Measurements from ENCODE around the gene RETSAT.
"Not testable (repeated sequence)": the region's sequence is repeated elsewhere in the genome, so short reads cannot be mapped to it uniquely, and the experiment has no call there.

The RETSAT gene

GRCh38 chr2:85334928-85335327, 19.4 kb downstream of the RETSAT start:
- DNase-seq (ENCODE audit: low spot score) (no peak), FAIRE-seq (no peak)

- FAIRE-seq; DNase-seq (ENCODE audit: low spot score): not testable (repeated sequence)
Measured at GRCh38 chr2:85333877-85334276, 20.5 kb downstream of the RETSAT start.

GRCh38 chr2:85330839-85331636, 23.3 kb downstream of the RETSAT start:
- no peak for FAIRE-seq

GRCh38 chr2:85329701-85330100, 24.6 kb downstream of the RETSAT start:
- not testable (repeated sequence) for DNase-seq (ENCODE audit: low spot score); FAIRE-seq

More at GRCh38 chr2:85330839-85331636, 23.3 kb downstream of the RETSAT start:
- no peak for DNase-seq (ENCODE audit: low spot score)

- DNase-seq (ENCODE audit: low spot score), result no peak
- FAIRE-seq, result no peak
Measured at GRCh38 chr2:85329181-85329651, 25.1 kb downstream of the RETSAT start.

- FAIRE-seq (no peak), DNase-seq (ENCODE audit: low spot score) (peak; percentile 98)
Measured at GRCh38 chr2:85327822-85328617, 26.3 kb downstream of the RETSAT start, which contains the start of gene TGOLN2. TGOLN2 (minus strand) TSS chr2:85327989; CDS start chr2:85327962, 27 bp downstream.

- DNase-seq (ENCODE audit: low spot score) (peak; percentile 46), FAIRE-seq (no peak)
Measured at GRCh38 chr2:85327160-85327821, 27.0 kb downstream of the RETSAT start.

GRCh38 chr2:85326406-85327159, 27.7 kb downstream of the RETSAT start:
- DNase-seq (ENCODE audit: low spot score) (no peak), FAIRE-seq (no peak)

GRCh38 chr2:85325466-85325811, 28.9 kb downstream of the RETSAT start:
- FAIRE-seq (no peak), DNase-seq (ENCODE audit: low spot score) (no peak)

- FAIRE-seq (no peak), DNase-seq (ENCODE audit: low spot score) (no peak)
Measured at GRCh38 chr2:85324639-85325465, 29.5 kb downstream of the RETSAT start.

- not testable (repeated sequence) for FAIRE-seq; DNase-seq (ENCODE audit: low spot score)
Measured at GRCh38 chr2:85323988-85324367, 30.4 kb downstream of the RETSAT start.

- no peak for FAIRE-seq
- DNase-seq (ENCODE audit: low spot score), result no peak
Measured at GRCh38 chr2:85323351-85323987, 30.9 kb downstream of the RETSAT start.

GRCh38 chr2:85319796-85320195, 34.5 kb downstream of the RETSAT start:
- DNase-seq (ENCODE audit: low spot score) (no peak), FAIRE-seq (no peak)

GRCh38 chr2:85318222-85319074, 35.9 kb downstream of the RETSAT start:
- FAIRE-seq (no peak), DNase-seq (ENCODE audit: low spot score) (no peak)

- not testable (repeated sequence) for DNase-seq (ENCODE audit: low spot score); FAIRE-seq
Measured at GRCh38 chr2:85315921-85316320, 38.4 kb downstream of the RETSAT start.

GRCh38 chr2:85314884-85315242, 39.5 kb downstream of the RETSAT start:
- DNase-seq (ENCODE audit: low spot score) (no peak), FAIRE-seq (no peak)

GRCh38 chr2:85312404-85312803, 41.9 kb downstream of the RETSAT start:
- no peak for DNase-seq (ENCODE audit: low spot score)

GRCh38 chr2:85310330-85310729, 44.0 kb downstream of the RETSAT start:
- DNase-seq (ENCODE audit: low spot score) (no peak), FAIRE-seq (no peak)

More at GRCh38 chr2:85312404-85312803, 41.9 kb downstream of the RETSAT start:
- FAIRE-seq, result no peak
